PC-3 (cell line): ENCODE results near the gene SLC9A8.

Experiments used
- CTCF ChIP-seq: fragments of 300-600 bp; sonication (generic); conservative IDR thresholded peaks from 2 replicates; pipeline ENCODE4 v1.5.1; 2017; ENCODE audit warnings: antibody characterized with exemption, low read depth, mild to moderate bottlenecking, low read length
- EZH2 ChIP-seq: fragments of 300-600 bp; sonication (generic); IDR thresholded peaks from one replicate; pipeline ENCODE4 v1.6.1; 2017; ENCODE audit warnings: antibody characterized with exemption, mild to moderate bottlenecking, low read length; ENCODE audit not compliant: unreplicated experiment
- EZH2phosphoT487 ChIP-seq: fragments of 300-600 bp; sonication (generic); IDR thresholded peaks from 2 replicates; pipeline ENCODE4 v1.6.1; 2018; ENCODE audit warnings: mild to moderate bottlenecking, antibody characterized with exemption, low read length, borderline replicate concordance

DNA sequence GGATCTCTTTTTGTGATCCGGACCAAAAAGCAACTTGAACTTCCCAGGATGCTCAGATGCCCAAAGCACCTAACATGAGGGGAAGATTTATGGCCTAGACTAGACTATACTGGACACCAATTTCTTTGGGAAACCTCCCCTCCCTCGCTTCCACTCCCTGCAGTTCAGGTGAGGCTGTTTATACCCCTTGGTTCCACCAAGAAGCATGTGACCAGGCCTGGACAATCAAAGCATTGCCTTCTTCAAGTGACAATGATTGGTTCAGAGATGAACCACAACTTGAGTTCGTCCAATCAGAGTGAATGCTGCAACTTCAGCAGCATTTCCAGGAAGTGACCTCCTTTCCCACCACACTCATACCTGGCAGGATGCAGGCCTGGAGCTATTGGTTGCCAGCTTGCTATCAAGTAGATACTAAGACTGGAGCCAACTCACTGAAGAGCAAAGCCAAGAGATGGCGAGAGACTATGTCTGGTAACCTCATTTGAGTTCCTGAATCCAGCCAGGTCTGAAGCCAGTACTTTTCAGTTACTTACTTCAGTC, 45.6 kb upstream of the SLC9A8 start:
- TF ChIP-seq EZH2phosphoT487 (no peak), CTCF (no peak), EZH2 (no peak)
